GM19239 (cell line): ENCODE results near the gene DCAF5.

Experiments used
- DNase-seq: peaks from one replicate; pipeline ENCODE4 v3.0.0; 2011; ENCODE audit warnings: low spot score; ENCODE audit not compliant: insufficient read length
- FAIRE-seq: peaks from 2 replicates; lab custom pipeline; 2011; peaks lifted over from hg19 to GRCh38; lab: Jason Lieb, UNC

DCAF5 gene

GRCh38 chr14:69013943-69014782 is 138.8 kb downstream of the DCAF5 start:
- FAIRE-seq (no peak), DNase-seq (no peak)

DNA sequence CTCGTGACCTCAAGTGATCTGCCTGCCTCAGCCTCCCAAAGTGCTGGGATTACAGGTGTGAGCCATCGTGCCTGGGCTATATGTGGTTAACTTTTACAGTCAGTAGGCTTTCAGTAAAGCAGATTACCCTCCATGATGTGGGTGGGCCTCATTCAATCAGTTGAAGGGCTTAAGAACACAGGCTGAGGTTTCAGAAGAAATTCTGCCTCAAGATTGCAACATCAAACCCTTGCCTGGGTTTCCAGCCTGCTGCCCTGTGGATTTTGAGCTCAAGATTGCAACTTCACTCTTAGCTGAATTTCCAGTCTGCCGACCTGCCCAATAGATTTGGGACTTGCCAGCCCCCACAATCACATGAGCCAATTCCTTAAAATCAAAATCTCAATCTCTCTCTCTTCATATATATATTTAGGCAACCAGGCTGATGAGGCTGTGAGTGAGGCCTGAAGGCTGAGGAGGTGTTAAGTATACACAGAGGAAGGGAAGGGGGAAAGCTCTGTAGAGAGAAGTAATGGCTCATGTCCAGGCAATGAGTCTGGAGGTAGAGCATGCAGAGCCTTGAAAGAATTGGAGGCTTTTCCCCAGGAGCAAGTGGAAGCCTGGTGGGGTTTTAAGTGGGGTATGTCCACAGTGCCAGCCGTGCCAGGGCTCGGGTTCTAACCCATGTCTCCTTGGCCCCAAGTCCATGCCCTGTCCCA is 140.5 kb downstream of the DCAF5 start:
- DNase-seq (no peak), FAIRE-seq (no peak)

GRCh38 chr14:69010648-69011047 is 142.3 kb downstream of the DCAF5 start:
- FAIRE-seq = no peak
- no peak for DNase-seq

DNA sequence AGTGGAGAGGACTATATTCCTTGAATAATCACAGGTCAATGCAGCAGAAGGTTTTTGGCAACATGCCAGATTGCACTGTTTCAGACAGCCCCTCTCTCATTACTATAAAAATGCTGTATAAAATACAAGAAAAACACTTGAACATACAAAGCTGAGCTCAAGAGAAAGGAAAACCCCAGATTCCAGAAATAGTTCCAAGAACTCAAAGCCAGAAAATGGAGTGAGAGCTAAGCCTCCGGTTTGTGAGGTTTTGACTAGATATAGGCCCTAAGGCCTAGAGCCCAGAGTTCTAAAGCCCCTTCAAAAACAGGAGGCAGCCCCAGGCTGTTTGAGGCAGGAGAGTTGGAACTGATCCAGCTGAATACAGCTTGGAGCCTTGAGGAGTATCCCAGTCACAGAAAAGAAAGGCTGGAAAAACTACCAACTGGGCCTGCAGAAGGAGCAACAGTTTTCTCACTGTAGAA is 144.5 kb downstream of the DCAF5 start:
- DNase-seq (no peak), FAIRE-seq (no peak)

DNA sequence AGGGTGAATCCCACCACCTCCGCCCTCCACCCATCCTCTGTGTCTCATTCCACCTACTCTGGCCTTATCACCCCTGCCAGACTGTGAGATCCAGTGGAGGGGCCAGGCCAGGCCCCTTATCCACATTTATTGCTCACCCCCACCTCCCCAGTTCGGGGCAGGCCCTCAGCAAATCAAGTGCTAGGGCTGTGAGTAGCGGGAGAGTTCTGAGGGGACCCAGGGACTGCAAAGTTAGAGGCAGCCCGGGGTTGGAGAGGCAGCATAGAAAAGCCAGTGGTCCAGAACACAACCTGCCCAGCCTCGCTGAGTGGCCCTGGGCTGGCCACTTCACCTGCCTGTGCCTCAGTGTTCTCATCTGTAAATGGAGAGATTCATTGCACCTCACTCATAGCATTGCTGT is 146.6 kb downstream of the DCAF5 start:
- DNase-seq (no peak), FAIRE-seq (no peak)

GRCh38 chr14:69005432-69006148 is 147.3 kb downstream of the DCAF5 start:
- FAIRE-seq (no peak), DNase-seq (no peak)

- no peak for FAIRE-seq
- no peak for DNase-seq
These were observed 148.0 kb downstream of the DCAF5 start for GRCh38 chr14:69004731-69005431.

GRCh38 chr14:69003626-69004025 is 149.3 kb downstream of the DCAF5 start:
- DNase-seq = no peak
- FAIRE-seq = no peak

GRCh38 chr14:69002069-69002468 is 150.8 kb downstream of the DCAF5 start:
- peak; percentile 14 for FAIRE-seq

GRCh38 chr14:69001375-69001774 is 151.5 kb downstream of the DCAF5 start:
- DNase-seq (no peak), FAIRE-seq (no peak)

More at GRCh38 chr14:69002069-69002468, 150.8 kb downstream of the DCAF5 start:
- DNase-seq = no peak
